Measurements from ENCODE around the gene CCER1.

DNA sequence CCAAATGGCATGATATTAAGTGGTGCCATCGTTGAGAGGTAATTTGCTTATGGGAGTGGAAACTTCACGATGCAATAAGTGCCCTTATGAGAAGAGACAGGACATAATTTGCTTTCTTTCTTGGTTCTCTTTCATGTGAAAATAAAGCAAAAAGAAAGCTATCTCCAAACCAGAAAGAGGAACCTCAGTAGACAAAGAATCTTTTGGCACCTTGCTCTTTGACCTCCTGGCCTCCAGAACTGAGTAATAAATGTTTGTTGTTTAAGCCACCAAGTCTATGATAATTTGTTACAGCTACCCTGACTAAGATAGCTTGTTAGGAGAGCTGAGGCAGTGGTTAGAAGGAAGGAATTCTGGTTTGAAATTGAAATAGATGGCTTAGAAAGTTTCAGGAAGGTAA is 39.6 kb downstream of the CCER1 start:
- TF ChIP-seq, protein P1, sequence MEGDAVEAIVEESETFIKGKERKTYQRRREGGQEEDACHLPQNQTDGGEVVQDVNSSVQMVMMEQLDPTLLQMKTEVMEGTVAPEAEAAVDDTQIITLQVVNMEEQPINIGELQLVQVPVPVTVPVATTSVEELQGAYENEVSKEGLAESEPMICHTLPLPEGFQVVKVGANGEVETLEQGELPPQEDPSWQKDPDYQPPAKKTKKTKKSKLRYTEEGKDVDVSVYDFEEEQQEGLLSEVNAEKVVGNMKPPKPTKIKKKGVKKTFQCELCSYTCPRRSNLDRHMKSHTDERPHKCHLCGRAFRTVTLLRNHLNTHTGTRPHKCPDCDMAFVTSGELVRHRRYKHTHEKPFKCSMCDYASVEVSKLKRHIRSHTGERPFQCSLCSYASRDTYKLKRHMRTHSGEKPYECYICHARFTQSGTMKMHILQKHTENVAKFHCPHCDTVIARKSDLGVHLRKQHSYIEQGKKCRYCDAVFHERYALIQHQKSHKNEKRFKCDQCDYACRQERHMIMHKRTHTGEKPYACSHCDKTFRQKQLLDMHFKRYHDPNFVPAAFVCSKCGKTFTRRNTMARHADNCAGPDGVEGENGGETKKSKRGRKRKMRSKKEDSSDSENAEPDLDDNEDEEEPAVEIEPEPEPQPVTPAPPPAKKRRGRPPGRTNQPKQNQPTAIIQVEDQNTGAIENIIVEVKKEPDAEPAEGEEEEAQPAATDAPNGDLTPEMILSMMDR (IDR thresholded peaks at IDR 0.05), result no peak
- TF ChIP-seq POLR2A (IDR thresholded peaks at IDR 0.05), result no peak

Data from Peyer's patch (tissue), 4 donors.